Stimulated activated CD4-positive, alpha-beta T cell treated with anti-CD3 and anti-CD28 coated beads, Interleukin-2, amount 100 ng/mL, for 4 hours (primary cell): ENCODE results near the gene ZBTB12.
"Not testable (repeated sequence)": the region's sequence is repeated elsewhere in the genome, so short reads cannot be mapped to it uniquely, and the experiment has no call there.

Experiments
- DNase-seq: peaks from one replicate; pipeline ENCODE4 v3.0.0-alpha.2; 2020; ENCODE audit warnings: low read depth

ZBTB12 gene

GRCh38 chr6:31920811-31921210 lies 18.9 kb upstream of the ZBTB12 start:
- no peak for DNase-seq

GRCh38 chr6:31919624-31920303 lies 17.9 kb upstream of the ZBTB12 start:
- DNase-seq, result no peak

- no peak for DNase-seq
These were observed 16.3 kb upstream of the ZBTB12 start for GRCh38 chr6:31918069-31918720.

- no peak for DNase-seq
These were observed 13.9 kb upstream of the ZBTB12 start for GRCh38 chr6:31915756-31916155.

GRCh38 chr6:31915351-31915750 lies 13.5 kb upstream of the ZBTB12 start:
- DNase-seq, result no peak

- DNase-seq, result no peak
These were observed 10.1 kb upstream of the ZBTB12 start for GRCh38 chr6:31911826-31912585.

- DNase-seq, result not testable (repeated sequence)
These were observed 7.4 kb upstream of the ZBTB12 start for GRCh38 chr6:31909298-31909697.

GRCh38 chr6:31908791-31909190 lies 6.9 kb upstream of the ZBTB12 start:
- no peak for DNase-seq

GRCh38 chr6:31908255-31908654 lies 6.4 kb upstream of the ZBTB12 start:
- DNase-seq, result not testable (repeated sequence)

- DNase-seq, result no peak
These were observed 5.4 kb upstream of the ZBTB12 start for GRCh38 chr6:31907158-31907813.

GRCh38 chr6:31906727-31907126 lies 4.8 kb upstream of the ZBTB12 start:
- DNase-seq, result not testable (repeated sequence)

- no peak for DNase-seq
These were observed 4.2 kb upstream of the ZBTB12 start for GRCh38 chr6:31906122-31906521.

- DNase-seq, result no peak
These were observed 3.2 kb upstream of the ZBTB12 start for GRCh38 chr6:31905041-31905440.

- no peak for DNase-seq
These were observed 2.1 kb upstream of the ZBTB12 start for GRCh38 chr6:31903957-31904356.

GRCh38 chr6:31901415-31901952 lies 402 bp downstream of the ZBTB12 start:
- DNase-seq, result peak; percentile 64

- DNase-seq, result no peak
These were observed 920 bp downstream of the ZBTB12 start for GRCh38 chr6:31900917-31901414.

- DNase-seq, result no peak
These were observed 1.8 kb downstream of the ZBTB12 start for GRCh38 chr6:31899882-31900722.

- DNase-seq, result no peak
These were observed 2.7 kb downstream of the ZBTB12 start for GRCh38 chr6:31899215-31899614.

- DNase-seq, result no peak
These were observed 3.4 kb downstream of the ZBTB12 start for GRCh38 chr6:31898383-31899011.

- peak; percentile 77 for DNase-seq
These were observed 4.1 kb downstream of the ZBTB12 start, which contains the start of gene EHMT2 for GRCh38 chr6:31897612-31898382. Gene EHMT2 (minus strand): TSS chr6:31897698. CDS start chr6:31897677, 21 bp downstream.
